GM19455 (cell line): Measurements from ENCODE around the gene SPTBN4.
"Not testable (repeated sequence)": the region's sequence is repeated elsewhere in the genome, so short reads cannot be mapped to it uniquely, and the experiment has no call there.

ENCODE experiments used
- ATAC-seq: cut with Tn5 transposase; IDR thresholded peaks from one replicate; pipeline ENCODE4 v1.9.1; 2021; ENCODE audit not compliant: unreplicated experiment

SPTBN4 gene

DNA sequence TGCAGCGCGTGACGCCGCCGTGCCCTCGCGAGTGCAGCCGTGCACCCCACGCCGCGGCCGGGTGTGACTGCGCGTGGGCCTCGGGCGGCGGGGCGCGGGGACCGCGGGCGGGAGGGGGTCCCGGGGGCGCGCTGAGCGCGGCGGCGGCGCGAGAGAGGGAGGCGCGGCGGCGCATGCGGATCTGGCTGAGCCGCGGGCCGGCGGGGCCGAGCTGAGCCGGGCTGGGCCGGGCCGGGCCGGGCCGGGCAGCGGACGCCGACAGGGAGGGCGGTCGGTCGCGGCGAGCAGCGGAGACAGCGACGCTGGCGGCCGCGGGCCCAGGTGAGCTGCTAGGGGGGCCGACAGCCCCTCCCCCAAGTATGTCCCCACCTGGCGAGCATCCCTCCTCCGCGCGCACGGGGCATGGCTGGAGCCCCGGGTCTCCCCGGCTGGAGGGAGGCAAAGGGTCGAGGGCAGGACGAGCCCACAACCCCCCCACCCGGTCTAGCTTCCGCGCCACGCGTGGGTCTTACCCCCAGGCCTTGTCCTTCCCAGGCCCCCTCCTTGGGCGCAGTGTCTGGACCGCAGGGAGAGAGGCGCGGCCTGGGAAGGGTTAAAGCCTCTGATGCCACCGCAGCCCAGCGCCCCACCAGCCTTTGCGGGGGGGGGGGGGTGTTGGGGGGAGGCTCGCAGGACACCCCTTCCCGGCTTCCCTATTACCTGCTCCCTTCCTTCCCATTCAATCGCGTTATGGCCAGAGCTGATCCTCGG, at the start of gene SPTBN4:
TSS of gene SPTBN4 (plus strand) at position 17 of the 750 bp plus-strand sequence. CDS start 5,621 bp downstream, outside the sequence.
- no peak for ATAC-seq

DNA sequence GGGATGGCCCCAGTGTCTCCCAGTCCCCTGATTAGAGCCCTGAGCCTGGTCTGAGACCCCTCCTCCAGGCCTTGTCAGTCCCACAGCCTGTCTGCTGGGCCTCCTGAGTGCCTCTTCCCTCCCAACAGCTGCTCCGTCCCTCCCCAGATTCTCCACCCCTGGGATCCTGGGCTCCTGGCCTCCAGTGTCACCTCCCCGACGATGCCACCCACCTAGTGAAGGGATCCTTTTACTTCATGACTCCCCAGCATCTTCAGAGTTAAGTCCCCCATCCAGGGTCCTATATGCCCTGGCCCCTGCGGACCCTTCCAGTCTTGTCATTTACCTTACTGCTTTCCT, 49.2 kb upstream of the SPTBN4 start:
- no peak for ATAC-seq

DNA sequence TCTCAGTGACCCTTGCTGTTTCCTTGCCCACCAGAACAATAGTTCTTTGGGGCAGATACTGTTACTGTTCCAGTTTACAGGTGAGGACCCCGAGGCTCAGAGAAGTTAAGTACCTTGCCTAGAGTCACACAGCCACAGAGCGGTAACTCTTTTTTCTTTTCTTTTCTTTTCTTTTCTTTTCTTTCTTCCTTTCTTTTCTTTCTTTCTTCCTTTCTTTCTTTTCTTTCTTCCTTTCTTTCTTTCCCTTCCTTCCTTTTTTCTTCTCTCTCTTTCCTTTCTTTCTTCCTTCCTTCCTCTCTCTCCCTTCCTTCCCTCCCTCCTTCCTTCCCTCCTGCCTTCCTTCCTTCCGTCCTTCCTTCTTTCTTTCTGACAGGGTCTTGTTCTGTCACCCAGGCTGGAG, 48.8 kb upstream of the SPTBN4 start:
- ATAC-seq, result no peak

DNA sequence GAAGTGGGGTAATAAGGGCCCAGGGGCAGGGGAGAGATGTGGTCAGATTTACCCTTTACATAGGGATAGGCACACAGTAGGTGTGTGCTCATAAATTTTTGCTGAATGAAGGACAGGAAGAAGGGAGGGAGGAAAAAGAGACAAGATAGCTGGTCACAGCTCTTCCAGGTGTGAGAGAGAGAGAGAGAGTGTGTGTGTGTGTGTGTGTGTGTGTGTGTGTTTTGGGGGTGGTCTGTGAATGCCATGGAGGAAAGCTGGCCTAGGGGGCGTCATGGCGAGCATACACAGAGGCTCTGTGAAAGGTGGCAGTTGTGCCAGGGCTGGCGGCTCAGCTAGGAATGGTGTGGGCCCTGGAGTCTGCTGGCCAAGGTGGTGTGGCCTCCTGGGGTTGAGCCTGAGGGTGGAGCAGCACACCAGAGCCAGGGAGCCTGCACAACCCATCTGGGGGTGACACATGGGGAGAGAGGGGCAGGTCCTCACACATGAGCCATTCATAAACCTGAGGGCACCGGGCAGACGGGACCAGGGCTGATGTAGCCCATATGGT, 47.7 kb upstream of the SPTBN4 start:
- no peak for ATAC-seq

GRCh38 chr19:40419780-40420179, 47.0 kb upstream of the SPTBN4 start:
- ATAC-seq, result no peak

DNA sequence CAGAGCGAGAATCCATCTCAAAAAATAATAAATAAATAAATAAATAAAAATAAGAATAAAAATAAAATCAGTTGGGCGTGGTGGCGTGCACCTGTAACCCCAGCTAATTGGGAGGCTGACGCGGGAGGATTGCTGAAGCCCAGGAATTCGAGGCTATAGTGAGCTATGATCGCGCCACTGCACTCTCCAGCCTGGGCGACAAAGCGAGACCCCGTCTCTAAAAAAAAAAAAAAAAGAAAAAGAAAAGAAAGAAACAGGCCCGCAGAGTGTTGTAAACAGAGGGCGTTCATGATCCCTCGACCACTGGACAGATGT, 46.4 kb upstream of the SPTBN4 start:
- ATAC-seq, result no peak

DNA sequence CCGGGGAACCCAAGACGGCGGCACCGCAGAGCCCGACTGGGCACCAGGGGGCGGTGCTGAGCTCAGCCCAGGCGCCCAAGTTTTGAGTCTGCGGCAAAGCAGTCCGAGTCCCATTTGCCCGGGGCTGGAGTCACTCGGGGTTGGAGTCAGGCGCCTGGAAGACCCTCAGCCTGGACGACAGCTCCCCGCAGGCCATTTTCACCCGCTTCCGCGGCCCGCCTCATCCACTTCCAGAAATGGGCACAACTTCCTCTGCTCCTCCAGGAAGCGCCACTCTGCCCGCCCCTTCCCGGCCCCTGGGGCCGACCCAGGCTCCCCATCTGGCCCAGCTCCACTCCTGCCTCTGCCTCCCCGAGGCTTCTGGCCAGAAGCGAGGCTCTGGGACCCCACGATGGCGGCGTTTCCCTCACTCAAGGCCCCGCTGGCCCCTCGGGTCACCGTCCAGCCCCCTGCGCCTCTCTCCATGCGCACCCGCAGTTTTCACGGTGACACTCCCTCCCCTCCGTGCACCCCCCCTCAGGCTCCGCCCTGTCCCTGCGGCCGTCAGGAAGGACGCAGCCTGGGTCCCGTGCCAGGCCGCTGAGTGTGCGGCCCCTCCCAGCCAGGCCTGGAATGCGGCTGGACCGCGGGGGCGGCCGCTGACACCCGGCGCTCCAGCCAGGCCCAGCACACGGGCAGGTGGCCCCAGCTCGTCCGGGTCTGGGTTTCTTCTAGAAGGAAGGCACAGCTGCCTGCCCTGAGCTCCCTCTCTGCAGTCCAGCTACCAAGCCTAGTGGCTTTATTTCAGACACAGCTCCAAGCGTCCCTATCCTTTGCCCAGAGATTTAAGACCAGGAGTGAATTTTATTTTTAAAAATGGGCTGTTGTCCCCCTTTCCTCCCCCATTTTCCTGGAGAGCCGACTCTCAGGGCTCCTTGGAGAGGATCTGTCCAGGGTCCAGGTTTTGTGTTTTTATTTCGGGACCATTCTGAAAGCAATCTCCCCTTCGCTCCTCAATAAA, 45.7 kb upstream of the SPTBN4 start:
- ATAC-seq, result peak; percentile 34

DNA sequence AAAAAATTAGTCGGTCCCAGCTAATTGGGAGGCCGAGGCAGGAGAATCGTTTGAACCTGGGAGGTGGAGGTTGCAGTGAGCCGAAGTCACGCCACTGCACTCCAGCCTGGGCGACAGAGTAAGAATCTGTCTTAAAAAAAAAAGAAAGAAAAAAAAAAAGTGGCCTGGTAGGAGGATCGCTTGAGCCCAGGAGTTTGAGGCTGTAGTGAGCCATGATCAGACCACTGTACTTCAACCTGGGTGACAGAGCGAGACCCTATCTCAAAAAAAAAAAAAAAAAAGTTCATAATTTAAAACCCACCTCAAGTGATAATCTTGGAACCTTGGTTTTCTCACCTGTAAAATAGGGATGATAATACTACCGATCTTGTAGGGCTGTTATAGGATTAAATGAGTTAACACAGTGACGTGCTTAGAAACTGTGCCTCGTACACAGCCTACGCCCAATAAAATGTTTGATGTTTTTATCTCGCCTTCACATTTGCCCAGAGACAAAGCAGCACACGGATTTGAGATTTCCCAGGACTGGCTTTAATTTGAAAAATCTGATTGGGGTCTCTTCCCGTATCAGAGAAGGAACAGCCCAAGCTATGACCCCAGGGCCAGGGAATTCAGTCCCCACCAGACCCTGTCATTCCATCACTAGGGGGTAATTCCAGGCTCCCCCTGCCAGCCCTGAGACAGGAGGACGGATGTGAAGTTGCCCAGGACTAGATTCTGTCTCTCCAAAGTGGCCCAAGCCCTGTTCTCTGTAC, 44.6 kb upstream of the SPTBN4 start:
- no peak for ATAC-seq

DNA sequence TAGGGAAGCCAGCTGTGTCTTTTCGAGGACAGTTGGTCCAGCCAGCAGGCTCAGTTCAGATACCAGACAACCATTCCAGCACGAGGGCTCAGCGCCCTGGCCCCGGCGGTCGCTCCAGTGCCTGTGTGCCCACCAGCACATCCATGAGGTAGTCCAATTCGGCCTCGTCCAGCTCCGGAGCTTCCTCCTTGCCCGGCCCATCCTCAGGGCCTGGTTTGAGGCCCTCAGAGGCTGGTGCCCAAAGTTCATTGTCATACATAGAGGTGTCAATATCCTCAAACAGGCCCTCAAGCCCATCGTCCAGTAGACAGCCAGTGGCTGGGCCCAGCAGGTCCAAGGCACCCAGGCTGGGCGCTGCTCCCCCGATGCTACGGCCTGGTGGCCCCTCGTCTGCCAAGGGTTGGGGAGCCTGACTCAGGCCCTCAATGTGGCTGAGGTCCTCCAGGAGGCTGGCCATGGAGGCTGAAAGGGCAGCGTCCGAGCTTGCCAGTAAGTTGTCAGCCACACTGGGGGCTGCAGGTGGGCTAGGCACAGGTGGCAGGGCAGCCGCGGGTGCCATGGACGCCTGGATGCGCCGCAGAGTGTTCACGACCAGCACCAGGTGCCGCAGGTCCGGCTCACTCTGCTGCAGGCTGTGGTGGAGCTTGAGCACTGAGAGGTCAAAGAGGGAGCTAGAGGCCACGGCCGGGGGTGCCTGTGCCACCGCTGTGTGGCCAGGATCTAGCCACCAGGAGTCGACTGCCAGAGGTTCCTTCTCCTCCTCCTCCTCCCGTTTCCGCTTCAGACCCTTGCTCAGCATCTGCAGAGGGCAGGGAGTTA, 43.8 kb upstream of the SPTBN4 start:
- no peak for ATAC-seq

DNA sequence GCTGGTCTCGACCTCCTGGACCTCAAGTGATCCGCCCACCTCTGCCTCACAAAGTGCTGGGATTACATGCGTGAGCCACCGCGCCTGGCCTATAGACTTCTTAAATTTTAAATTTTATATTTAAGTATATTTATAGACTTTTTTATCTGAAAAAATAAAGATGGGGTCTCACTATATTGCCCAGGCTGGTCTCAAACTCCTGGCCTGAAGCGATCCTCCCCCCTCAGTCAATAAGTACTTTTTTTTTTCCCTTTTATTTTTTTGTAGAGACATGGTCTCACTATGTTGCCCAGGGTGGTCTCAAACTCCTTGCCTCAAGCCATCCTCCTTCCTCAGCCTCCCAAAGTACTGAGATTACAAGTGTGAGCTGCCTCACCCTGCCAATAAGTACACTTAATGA, 42.9 kb upstream of the SPTBN4 start:
- ATAC-seq, result no peak

DNA sequence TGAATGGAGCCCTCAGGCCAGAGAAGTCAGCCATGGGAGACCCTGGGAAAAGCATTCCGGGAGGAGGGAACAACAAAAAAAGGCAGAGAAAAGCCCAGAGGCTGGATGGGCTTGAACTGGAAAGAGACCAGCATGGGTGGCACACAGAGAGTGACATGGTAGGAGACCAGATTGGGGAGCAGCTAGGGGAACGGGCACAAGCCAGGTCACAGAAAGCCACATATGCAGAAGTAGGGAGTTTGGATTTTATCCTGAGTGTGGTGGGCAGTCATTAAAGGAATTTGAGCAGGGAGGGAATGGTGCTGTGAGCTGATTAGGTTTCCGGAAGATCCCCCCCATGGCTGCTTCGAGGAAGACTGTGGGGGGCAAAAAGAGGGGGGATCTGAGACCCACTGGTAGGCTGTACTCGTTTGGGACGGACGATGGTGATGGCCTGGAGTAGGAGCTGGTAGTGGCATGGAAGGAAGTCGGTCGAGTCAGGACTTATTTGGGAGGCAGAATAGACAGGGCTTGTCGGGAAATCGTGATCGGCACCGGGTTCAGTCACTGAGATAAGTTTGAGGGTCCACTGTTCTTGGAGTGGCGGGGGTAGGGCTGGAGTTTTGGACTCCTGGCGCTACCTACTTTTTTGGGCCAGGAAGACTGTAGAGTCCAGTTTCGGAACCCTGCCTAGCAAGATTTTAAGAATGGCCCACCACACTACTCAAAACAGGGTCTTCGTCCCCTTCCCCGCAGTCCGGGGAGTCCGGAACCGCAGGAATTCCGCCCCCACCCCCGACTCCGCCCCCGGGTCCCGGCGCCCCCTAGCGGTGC, 42.0 kb upstream of the SPTBN4 start:
- no peak for ATAC-seq

DNA sequence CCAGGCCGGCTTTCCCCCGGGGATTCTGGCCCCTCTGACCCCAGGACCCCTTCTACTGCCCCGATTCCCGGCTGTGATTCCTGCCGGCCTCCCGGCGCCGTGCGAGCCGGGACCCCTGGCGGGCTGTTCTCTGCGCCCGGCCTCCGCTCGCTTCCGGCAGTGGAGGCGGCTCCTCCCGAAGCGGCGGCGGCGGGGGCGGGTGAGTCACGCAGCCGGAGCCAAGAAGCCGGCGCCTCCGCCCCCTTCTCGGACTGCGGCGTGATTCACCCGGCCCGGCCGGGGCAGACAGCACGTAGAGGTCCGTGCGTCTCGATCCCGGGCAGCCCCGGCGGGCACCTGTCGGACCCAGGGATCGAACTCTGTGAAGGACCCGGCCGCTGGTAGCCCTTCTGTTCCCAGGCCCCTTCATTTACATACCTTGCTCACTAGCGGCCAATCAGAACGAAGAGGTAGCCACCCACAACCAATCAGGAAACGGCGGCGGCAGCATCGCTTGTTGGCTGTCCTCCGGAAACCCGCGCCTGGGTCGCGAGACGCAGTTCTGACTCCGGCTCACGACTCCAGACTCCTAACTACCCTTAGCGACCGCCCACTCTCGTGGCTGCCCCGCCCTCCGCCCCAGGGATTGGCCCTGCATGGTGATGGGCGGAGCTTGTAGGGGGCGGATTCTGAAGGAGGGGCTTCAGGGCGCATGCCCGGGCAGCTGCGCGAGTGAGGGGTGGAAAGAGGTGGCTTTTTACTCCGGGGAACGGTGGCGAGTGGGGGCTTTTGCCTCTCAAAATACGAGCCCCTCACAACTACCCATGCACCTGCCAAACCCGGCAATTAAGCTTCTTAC, 41.1 kb upstream of the SPTBN4 start, which contains the start of gene SERTAD1:
TSS of gene SERTAD1 (minus strand) at position 543 of the 838 bp plus-strand sequence. CDS start 2,446 bp downstream, outside the sequence.
- ATAC-seq, result peak; percentile 78

DNA sequence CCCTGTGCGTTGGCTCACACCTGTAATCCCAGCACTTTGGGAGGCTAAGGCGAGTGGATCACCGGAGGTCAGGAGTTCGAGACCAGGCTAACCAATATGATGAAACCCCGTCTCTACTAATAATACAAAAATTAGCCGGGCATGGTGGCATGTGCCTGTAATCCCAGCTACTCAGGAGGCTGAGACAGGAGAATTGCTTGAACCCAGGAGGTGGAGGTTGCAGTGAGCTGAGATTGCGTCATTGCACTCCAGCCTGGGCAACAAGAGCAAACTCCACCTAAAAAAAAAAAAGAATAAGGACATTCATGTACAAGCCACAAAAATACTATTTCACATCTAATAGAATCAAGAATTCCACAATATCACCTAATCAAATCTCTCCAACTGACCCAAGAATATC, 38.6 kb upstream of the SPTBN4 start:
- not testable (repeated sequence) for ATAC-seq

DNA sequence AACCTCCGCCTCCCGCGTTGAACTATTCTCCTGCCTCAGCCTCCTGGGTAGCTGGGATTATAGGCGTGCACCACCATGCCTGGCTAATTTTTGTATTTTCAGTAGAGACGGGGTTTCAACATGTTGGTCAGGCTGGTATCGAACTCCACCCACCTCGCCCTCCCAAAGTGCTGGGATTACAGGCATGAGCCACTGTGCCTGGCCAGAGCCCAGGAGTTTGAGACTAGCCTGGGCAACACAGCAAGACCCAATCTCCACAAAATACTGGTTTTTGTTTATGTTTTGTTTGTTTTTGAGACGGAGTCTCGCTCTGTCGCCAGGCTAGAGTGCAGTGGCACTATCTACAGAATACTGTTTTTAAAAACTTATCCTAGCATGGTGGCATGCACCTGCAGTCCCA, 36.6 kb upstream of the SPTBN4 start:
- ATAC-seq, result not testable (repeated sequence)

DNA sequence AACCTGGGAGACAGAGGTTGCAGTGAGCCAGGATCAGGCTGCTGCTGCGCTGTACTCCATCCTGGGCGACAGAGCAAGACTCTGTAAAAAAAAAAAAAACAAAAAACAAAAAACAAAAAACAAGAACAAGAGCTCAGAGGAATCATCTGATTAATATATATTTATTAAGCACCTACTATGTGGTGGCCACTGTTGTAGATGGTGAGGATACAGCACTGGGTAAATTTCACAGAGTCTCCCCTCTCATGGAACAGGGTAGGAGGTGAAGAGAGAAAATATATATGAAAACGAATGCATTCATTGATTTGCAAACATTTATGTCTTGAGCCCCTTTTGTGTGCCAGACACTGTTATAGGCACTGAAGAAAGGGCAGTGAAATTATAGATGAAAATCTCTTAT, 35.1 kb upstream of the SPTBN4 start:
- ATAC-seq, result no peak

GRCh38 chr19:40432760-40433159, 34.0 kb upstream of the SPTBN4 start:
- ATAC-seq, result not testable (repeated sequence)

DNA sequence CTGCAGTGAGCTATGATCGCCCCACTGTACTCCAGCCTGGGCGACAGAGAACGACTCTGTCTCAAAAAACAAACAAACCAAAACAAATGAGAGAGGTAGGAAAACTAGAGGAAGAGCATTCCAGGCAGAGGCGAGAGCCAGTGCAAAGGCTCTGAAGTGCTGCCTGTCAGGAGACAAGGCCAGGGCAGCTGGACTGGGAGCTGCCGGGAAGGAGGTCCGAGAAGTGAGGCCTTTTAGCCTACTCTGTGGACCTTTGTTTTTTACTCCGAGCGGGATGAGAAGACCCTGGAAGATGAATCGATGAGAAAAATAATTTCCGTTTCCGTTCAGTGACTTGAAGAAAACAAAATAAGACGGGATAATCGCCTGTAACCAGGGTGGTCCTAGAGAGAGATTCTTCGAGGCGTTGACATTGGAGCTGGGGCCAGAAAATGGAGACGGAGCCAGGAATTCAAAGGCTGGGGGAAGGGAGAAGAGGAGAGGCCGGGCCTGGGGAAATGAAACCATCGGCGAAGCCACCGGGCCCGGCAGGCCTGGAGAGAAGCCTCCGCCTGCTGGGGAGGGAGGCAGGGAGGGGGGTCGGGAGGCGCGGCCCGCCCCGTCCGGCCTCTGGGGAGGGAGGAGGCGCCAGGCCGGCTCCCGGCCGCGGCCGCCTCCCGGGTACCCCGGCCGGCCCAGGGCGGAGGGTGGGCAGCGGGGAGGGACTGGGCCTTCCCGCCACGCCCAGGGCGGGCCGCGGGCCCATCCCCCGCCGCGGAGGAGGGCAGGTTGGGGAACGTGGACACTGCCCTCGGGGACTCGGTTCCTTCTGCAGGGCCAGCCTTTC, 33.2 kb upstream of the SPTBN4 start:
- ATAC-seq, result no peak

DNA sequence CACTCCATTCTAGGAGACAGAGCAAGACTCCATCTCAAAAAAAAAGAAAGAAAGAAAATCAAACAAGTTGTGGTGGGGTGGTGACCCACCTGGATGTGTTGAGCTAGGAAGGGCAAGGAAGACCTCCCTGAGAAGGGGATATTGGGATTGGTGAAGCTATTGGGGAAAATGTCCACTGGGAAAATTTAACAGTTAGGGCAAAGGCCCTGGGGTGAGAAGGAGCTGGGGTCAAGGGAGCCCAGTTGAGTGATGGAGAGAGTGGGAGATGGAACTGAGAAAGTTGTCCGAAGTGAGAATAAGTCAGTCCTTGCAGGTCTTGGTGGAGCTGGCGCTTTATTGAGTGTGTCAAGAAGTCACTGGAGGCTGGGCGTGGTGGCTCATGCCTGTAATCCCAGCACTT, 28.5 kb upstream of the SPTBN4 start:
- no peak for ATAC-seq
